Glutamatergic neuron (in vitro differentiated cells): ENCODE results near the gene COG7. TPM values are rescaled to one million over a fixed set of nuclear protein-coding genes. Genes with fewer than 3 reads are reported as not detected.
"Not testable (repeated sequence)": the region's sequence is repeated elsewhere in the genome, so short reads cannot be mapped to it uniquely, and the experiment has no call there.

ENCODE experiments used
- DNase-seq: peaks from one replicate; pipeline ENCODE4 v3.0.0; 2022
- H3K27ac Mint-ChIP-seq: one replicate; pipeline ENCODE4 v1.8.0; 2020; ENCODE audit warnings: mild to moderate bottlenecking, mixed read lengths, inconsistent platforms; ENCODE audit not compliant: unreplicated experiment
- H3K27me3 Mint-ChIP-seq: one replicate; pipeline ENCODE4 v1.8.0; 2020; ENCODE audit warnings: mild to moderate bottlenecking, moderate library complexity, mixed read lengths, inconsistent platforms; ENCODE audit not compliant: unreplicated experiment
- H3K36me3 Mint-ChIP-seq: one replicate; pipeline ENCODE4 v1.8.0; 2020; ENCODE audit warnings: mild to moderate bottlenecking, mixed read lengths, inconsistent platforms; ENCODE audit not compliant: unreplicated experiment
- H3K4me1 Mint-ChIP-seq: one replicate; pipeline ENCODE4 v1.8.0; 2020; ENCODE audit warnings: mild to moderate bottlenecking, low read depth, mixed read lengths, inconsistent platforms; ENCODE audit not compliant: unreplicated experiment
- H3K4me3 Mint-ChIP-seq: one replicate; pipeline ENCODE4 v1.8.0; 2020; ENCODE audit warnings: mild to moderate bottlenecking, mixed read lengths, inconsistent platforms; ENCODE audit not compliant: unreplicated experiment
- H3K9me3 Mint-ChIP-seq: one replicate; pipeline ENCODE4 v1.8.0; 2020; ENCODE audit warnings: mild to moderate bottlenecking, moderate library complexity, mixed read lengths, inconsistent platforms; ENCODE audit not compliant: unreplicated experiment
- total RNA-seq: library from RNA; stranded (reverse); fragmentation: NEBNext Ultra II Directional; extraction: Animal tissue kit (Norgen Biotek cat#: 25700); gene quantifications from one replicate; pipeline ENCODE4 v1.2.1, GENCODE V29; 2021; ENCODE audit not compliant: unreplicated experiment
- TF ChIP-seq, protein P1 (sequence below): fragments of 200-600 bp; sonication (generic); IDR thresholded peaks from one replicate; pipeline ENCODE4 v1.5.0; 2021; ENCODE audit not compliant: partially characterized antibody, unreplicated experiment

Gene COG7
- total RNA-seq, 1 donor from 2014 or later = 12.7 TPM

DNA sequence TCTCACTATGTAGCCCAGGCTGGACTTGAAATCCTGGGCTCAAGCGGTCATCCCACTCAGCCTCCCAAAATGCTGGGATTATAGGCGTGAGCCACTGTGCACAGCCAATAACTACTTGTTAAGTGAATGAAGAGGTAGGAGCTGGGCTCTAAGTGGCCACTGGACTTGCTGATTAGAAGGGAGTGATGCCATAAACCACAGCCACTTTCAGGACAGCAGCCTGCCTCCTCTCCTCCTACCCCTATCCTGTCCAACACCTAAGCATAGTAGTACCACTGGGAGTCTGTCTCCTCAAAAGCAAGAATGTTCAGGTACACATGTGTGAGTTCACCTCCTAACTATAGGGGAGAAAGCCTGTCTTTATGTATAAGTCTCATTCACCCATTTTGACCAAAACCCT is 12.2 kb upstream of the COG7 start:
- H3K27me3 Mint-ChIP-seq = peaks cover 2% of the 10 kb centered on the region
- no peak overlapping the region for H3K4me3 Mint-ChIP-seq
- no peaks in the 10 kb centered on the region for H3K4me1 Mint-ChIP-seq
- peaks cover 2% of the 10 kb centered on the region for H3K9me3 Mint-ChIP-seq
- TF ChIP-seq, protein P1, sequence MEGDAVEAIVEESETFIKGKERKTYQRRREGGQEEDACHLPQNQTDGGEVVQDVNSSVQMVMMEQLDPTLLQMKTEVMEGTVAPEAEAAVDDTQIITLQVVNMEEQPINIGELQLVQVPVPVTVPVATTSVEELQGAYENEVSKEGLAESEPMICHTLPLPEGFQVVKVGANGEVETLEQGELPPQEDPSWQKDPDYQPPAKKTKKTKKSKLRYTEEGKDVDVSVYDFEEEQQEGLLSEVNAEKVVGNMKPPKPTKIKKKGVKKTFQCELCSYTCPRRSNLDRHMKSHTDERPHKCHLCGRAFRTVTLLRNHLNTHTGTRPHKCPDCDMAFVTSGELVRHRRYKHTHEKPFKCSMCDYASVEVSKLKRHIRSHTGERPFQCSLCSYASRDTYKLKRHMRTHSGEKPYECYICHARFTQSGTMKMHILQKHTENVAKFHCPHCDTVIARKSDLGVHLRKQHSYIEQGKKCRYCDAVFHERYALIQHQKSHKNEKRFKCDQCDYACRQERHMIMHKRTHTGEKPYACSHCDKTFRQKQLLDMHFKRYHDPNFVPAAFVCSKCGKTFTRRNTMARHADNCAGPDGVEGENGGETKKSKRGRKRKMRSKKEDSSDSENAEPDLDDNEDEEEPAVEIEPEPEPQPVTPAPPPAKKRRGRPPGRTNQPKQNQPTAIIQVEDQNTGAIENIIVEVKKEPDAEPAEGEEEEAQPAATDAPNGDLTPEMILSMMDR = no peak
- no peak for DNase-seq
- no peaks in the 10 kb centered on the region for H3K36me3 Mint-ChIP-seq
- no peak overlapping the region for H3K27ac Mint-ChIP-seq

DNA sequence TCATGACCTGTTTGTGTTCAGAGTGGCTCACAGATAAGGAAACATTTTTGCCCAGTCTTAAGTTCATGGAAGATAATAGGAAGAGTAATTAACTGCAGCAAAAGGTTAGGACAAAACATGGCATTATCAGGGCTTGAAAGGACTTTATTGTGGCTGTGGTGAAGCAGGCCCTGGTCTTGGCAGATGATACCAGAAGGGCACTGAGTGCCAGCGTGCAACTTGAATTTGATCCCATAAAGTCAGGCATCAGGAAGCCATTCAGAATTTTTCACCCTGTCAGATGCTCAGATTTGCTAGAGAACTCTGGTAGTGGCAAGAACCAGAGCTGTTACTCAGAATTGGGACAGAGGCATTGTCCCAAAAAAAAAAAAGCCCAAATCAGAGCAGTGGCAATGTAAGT is 11.2 kb upstream of the COG7 start:
- Mint-ChIP-seq H3K27ac (no peak overlapping the region), H3K4me1 (no peaks in the 10 kb centered on the region), H3K27me3 (peaks cover 3% of the 10 kb centered on the region), H3K36me3 (no peaks in the 10 kb centered on the region), H3K9me3 (peaks cover 2% of the 10 kb centered on the region), H3K4me3 (no peak overlapping the region)
- no peak for DNase-seq
- TF ChIP-seq, protein P1 = no peak

DNA sequence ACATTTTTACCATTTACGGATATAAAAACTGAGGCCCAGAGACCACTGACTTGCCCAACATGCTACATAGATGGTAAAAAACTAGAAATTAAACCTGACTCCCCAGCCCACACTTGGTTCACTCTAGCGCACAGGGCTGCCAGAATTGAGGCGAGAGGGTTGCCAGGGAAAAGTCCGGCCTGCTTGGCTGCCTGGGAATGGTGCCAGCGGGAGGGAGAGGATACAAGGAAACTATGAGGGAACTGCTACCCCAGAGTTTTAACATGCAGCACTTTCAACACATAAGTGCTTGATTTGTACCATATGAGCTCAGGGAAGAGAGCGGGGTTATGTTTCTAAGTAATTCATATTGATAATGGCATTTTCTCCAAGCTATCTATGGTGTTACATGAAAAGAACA is 10.0 kb upstream of the COG7 start:
- H3K4me3 Mint-ChIP-seq, DNase-seq, H3K27me3 Mint-ChIP-seq, H3K4me1 Mint-ChIP-seq, H3K27ac Mint-ChIP-seq, H3K36me3 Mint-ChIP-seq, H3K9me3 Mint-ChIP-seq: not testable (repeated sequence)

DNA sequence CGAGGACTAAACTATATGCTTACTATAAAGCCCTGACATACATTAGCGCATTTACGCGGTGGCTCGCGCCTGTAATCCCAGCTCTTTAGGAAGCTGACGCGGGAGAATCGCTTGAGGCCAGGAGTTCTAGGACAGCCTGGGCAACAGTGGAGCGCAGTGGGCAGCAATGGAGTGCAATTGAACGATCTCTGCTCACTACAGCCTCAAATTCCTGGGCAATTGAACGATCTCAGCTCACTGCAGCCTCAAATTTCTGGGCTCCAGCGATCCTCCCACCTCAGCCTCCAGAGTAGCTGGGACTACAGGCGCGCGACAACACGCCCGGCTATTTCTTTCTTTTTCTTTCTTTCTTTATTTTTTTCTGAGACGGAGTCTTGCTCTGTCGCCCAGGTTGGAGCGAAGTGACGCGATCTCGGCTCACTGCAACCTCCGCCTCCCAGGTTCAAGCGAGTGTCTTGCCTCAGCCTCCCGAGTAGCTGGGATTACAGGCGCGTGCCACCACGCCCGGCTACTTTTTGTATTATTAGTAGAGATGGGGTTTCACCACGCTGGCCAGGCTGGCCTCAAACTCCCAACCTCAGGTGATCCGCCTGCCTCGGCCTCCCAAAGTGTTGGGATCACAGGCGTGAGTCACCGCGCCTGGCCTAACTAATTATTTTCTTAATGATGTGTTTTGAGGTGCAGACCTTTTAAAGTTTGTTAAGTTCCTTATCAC is 506 bp upstream of the COG7 start:
- Mint-ChIP-seq H3K4me3 (peak overlapping the region; percentile 94), H3K4me1 (no peaks in the 10 kb centered on the region), H3K27ac (no peak overlapping the region), H3K36me3 (peaks cover 5% of the 10 kb centered on the region), H3K27me3 (no peaks in the 10 kb centered on the region), H3K9me3 (peaks cover 4% of the 10 kb centered on the region)
- TF ChIP-seq, protein P1 = no peak
- no peak for DNase-seq

DNA sequence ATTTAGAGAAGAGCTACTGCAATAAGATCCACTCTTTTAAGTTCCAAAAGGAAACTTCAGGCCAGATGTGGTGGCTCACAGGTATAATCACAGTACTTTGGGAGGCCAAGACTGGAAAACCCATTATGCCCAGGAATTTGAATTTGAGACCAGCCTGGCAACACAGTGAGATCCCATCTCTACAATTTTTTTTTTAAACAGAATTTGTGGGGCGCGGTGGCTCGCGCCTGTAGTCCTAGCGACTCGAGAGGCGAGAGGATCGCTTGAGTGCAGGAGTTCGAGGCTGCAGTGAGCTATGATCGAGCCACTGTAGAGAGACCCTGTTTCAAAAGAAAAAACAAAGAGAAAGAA is 793 bp downstream of the COG7 start:
- TF ChIP-seq, protein P1 = no peak
- Mint-ChIP-seq H3K4me3 (peak overlapping the region; percentile 94), H3K9me3 (peaks cover 4% of the 10 kb centered on the region), H3K27ac (peak overlapping the region; percentile 80), H3K27me3 (no peaks in the 10 kb centered on the region), H3K36me3 (peaks cover 5% of the 10 kb centered on the region), H3K4me1 (no peaks in the 10 kb centered on the region)
- DNase-seq = no peak

DNA sequence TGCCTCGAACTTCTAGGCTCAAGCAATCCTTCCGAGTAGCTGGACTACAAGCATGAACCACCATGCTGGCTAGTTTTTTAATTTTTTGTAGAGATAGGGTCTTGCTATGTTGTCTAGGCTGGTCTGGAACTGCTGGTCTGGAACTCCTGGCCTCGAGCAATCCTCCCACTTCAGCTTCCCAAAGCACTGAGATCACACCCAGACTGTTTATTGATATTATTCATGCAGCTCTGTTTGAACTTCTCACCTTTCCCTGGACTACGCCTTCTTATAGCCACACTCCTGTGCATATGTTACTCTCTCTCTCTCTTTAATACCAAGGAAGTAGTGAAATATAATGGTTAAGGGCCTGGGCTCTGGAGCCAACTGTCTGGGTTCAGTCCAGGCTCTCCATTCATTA is 4.6 kb downstream of the COG7 start:
- H3K4me3 Mint-ChIP-seq = no peak overlapping the region
- DNase-seq = no peak
- TF ChIP-seq, protein P1 = no peak
- peaks cover 5% of the 10 kb centered on the region for H3K36me3 Mint-ChIP-seq
- H3K27ac Mint-ChIP-seq = no peak overlapping the region
- no peaks in the 10 kb centered on the region for H3K4me1 Mint-ChIP-seq
- H3K27me3 Mint-ChIP-seq = no peaks in the 10 kb centered on the region
- H3K9me3 Mint-ChIP-seq = peaks cover 4% of the 10 kb centered on the region

DNA sequence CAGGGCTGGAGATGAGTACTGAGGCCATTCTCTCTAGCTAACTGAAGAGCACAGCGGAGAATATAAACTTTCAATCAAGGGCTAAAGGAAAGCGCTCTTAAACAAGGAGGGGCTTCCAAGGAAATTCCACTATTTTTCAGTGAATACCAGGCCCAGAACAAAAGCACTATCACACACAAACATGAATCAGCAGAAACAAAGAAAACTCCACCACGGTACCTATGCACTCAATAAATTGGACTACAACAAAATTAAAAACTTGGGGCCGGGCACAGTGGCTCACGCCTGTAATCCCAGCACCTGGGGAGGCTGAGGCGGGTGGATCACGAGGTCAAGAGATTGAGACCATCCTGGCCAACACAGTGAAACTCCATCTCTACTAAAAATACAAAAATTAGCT is 15.4 kb downstream of the COG7 start:
- not testable (repeated sequence) for H3K27me3 Mint-ChIP-seq, H3K4me1 Mint-ChIP-seq, DNase-seq, H3K36me3 Mint-ChIP-seq, H3K9me3 Mint-ChIP-seq, H3K27ac Mint-ChIP-seq, H3K4me3 Mint-ChIP-seq
